Choroid plexus epithelial cell (primary cell): Measurements from ENCODE around the gene KCNB1.

Experiments
- DNase-seq: peaks from one replicate; pipeline ENCODE4 v3.0.0-alpha.2; 2010; ENCODE audit warnings: low read depth
- H3K4me3 ChIP-seq: 2 replicates; pipeline ENCODE4 v1.5.1; 2011; ENCODE audit warnings: low read depth, mild to moderate bottlenecking, control low read depth, low read length, moderate library complexity
- TF ChIP-seq, protein P1 (sequence below): conservative IDR thresholded peaks from 2 replicates; pipeline ENCODE4 v1.5.1; 2011; ENCODE audit warnings: low read depth, mild to moderate bottlenecking, control low read depth, inconsistent platforms, low read length, moderate library complexity

The KCNB1 gene

DNA sequence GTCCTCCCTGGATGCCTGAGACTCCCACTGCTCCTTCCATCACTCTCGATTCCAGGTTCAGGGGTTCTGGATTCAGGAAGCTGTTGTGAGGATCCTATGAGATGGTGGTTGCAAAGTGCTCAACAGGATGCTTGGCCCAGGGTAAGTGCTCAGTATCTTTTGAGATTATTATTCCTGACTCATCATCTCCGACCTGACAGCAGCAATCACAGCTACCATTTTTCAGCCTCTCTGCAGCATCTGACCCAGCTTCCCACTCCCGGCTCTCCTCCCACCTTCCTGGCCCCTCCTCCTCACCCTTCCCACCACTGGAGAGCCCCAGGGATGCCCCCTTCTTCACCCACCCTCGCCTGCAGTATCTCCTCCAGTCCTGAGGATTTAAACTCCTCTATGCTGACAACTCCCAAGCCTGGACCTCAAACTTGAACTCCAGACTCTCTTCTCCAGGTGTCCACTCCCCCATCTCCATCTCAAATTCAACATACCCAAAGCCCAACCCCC is 36.8 kb upstream of the KCNB1 start:
- TF ChIP-seq, protein P1, sequence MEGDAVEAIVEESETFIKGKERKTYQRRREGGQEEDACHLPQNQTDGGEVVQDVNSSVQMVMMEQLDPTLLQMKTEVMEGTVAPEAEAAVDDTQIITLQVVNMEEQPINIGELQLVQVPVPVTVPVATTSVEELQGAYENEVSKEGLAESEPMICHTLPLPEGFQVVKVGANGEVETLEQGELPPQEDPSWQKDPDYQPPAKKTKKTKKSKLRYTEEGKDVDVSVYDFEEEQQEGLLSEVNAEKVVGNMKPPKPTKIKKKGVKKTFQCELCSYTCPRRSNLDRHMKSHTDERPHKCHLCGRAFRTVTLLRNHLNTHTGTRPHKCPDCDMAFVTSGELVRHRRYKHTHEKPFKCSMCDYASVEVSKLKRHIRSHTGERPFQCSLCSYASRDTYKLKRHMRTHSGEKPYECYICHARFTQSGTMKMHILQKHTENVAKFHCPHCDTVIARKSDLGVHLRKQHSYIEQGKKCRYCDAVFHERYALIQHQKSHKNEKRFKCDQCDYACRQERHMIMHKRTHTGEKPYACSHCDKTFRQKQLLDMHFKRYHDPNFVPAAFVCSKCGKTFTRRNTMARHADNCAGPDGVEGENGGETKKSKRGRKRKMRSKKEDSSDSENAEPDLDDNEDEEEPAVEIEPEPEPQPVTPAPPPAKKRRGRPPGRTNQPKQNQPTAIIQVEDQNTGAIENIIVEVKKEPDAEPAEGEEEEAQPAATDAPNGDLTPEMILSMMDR: no peak
- H3K4me3 ChIP-seq: no peak overlapping the region
- DNase-seq: no peak

DNA sequence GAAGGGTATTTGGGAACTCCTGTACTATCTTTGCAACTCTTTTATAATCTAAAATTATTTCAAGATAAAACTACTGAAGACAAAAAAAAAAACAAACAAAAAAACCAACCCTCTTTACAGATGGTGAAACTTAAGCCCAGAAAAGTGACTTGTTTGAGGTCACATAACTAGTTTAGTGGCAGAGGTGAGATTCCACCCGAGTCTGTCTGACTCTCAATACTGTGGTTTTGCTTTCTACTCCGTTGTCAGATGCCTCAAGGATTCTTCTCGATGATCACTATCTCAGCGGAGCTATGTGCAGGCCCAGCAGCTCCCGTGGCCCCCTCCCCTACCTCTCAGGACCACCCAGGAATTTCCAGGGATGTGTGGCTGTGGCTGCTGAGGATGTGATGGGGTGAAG is 36.1 kb upstream of the KCNB1 start:
- no peak for DNase-seq
- TF ChIP-seq, protein P1: no peak
- H3K4me3 ChIP-seq: no peak overlapping the region

DNA sequence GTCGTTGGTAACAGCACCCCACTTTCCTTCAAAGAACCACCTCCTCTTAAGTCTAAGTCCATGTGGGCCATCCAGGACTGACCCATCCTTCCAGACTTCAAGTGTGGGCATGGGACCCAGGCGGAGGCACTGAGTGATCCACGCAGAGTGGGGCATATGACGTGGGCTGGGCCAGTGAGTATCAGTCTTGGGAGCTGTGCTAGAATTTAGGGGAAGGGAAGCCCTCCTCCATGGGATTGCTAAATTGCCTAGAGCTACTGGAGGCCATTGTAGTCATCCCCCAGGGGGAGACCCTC is 35.3 kb upstream of the KCNB1 start:
- TF ChIP-seq, protein P1: no peak
- DNase-seq: no peak
- H3K4me3 ChIP-seq: no peak overlapping the region

DNA sequence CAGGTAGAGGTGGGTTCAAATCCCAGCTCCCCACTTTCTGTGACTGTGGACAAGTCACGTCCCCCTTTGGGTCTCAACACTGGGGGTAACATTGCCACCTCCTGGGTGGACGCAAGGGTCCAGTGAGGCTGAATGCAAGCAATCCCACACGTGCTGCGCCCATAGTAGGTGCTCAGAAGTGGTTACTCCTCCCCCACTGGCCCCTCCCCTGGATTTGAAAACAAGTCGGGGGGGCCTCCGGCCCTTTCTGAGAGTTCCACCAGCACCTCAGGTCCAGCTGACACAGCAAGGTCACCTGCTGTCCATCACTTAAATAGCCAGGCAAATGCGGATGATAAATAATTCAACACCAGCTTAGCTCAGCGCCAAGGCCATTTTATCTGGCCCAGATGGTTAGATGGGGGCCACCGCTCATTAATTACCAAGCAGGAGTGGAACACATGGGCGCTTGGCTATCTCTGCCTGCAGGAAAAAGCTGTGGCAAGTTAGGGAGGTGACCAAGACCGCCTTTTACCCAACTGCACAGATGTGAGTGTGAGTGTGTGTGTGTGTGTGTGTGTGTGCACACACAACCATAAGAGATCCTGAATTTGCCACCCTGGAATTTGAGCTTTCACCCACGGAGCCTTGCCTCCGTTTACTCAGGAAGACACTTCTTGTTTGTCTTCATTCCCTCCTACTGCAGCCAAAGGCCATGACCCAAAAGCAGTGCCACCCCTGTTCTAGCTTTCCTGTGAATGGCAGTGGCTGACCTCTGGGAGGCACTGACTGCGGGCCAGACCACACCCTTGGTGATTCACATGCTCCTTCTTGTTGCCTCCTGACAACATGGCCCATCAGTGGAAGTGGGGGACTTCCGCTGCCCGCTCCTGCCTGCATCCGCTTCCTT is 34.7 kb upstream of the KCNB1 start:
- peak; percentile 13 for DNase-seq
- TF ChIP-seq, protein P1: no peak
- no peak overlapping the region for H3K4me3 ChIP-seq

DNA sequence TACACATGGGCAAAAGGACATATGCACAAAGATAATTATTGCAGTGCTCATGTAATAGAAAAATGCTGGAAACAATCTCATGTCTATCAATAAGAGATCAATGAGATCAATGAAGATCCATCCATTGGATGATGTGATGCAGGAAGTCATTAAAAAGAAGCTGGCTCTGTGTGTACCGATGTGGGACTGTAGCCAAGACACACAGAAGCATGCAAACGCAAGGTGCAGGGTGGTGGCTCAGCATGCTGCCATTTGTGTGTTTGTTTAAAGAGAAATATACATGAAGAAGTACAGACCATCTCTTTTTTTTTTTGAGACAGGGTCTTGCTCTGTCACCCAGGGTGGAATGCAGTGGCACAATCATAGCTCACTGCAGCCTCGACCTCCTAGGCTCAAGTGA is 33.1 kb upstream of the KCNB1 start:
- no peak for DNase-seq
- H3K4me3 ChIP-seq: no peak overlapping the region
- TF ChIP-seq, protein P1: no peak

DNA sequence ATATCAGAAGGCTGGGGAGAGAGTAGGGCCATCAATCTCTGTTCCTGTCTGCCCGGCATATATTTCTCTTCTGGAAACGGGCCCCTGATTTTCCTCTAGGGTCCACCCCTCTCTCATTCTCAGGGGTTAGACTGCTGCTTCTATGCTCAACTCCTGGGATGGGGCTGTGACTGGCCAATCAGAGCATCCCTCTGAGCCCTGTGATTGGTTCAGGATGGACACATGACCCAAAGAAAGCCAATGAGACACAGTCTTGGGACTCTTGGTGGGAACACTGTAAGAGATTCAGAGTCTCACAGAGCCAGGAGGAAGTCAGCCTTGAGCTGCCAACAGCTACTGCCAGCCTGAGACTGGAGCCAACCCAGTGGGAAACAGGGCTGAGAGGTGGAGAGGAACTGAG is 31.0 kb upstream of the KCNB1 start:
- H3K4me3 ChIP-seq: no peak overlapping the region
- DNase-seq: no peak
- TF ChIP-seq, protein P1: no peak

DNA sequence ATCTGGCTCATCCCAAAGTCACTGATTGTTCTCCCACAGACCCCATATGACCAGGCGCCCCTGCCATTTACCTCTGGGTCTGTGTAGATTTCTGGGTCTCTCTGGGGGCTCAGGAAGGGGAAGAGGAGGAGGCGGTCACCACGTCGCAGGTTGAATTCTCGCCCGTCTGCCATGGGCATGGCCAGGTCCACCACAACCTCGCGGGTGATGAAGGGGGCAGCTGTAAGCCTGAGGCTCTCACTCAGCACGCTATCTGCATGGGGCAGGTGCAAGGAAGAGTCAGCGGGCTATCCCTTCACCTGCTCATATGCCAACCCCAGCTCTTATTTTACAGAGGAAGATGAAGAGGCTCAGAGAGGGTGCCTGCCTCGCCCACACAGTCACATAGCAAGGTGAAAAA is 30.5 kb upstream of the KCNB1 start:
- TF ChIP-seq, protein P1: no peak
- no peak for DNase-seq
- H3K4me3 ChIP-seq: no peak overlapping the region
